Neural progenitor cell (in vitro differentiated cells): ENCODE results near the gene IL1RAP. TPM values are rescaled to one million over a fixed set of nuclear protein-coding genes. Genes with fewer than 3 reads are reported as not detected.
A peak's percentile ranks its signal among the peaks of the same experiment; 100 is the strongest.

Experiments
- DNase-seq: peaks from one replicate; pipeline ENCODE4 v3.0.0-alpha.2; 2016; ENCODE audit warnings: low spot score
- H2AFZ ChIP-seq: fragments of 200-600 bp; sonication (generic); replicated peaks from 2 replicates; pipeline ENCODE4 v1.6.1; 2016; ENCODE audit warnings: antibody characterized with exemption
- H3F3A ChIP-seq: fragments of 200-600 bp; sonication (generic); 2 replicates; pipeline ENCODE4 v1.6.1; 2016; ENCODE audit warnings: antibody characterized with exemption, low read depth
- H3K27ac ChIP-seq: fragments of 200-600 bp; sonication (generic); 2 replicates; pipeline ENCODE4 v1.5.1; 2016; ENCODE audit warnings: mild to moderate bottlenecking
- H3K27me3 ChIP-seq: fragments of 200-600 bp; sonication (generic); 2 replicates; pipeline ENCODE4 v1.6.1; 2016; ENCODE audit warnings: mild to moderate bottlenecking, moderate library complexity
- H3K36me3 ChIP-seq: fragments of 200-600 bp; sonication (generic); 2 replicates; pipeline ENCODE4 v1.5.1; 2016
- H3K4me1 ChIP-seq: fragments of 200-600 bp; sonication (generic); 2 replicates; pipeline ENCODE4 v1.6.1; 2016; ENCODE audit warnings: mixed run types
- H3K4me2 ChIP-seq: fragments of 200-600 bp; sonication (generic); 2 replicates; pipeline ENCODE4 v1.6.1; 2016
- H3K4me3 ChIP-seq: fragments of 200-600 bp; sonication (generic); 2 replicates; pipeline ENCODE4 v1.5.1; 2016
- H3K79me2 ChIP-seq: fragments of 200-600 bp; sonication (generic); 2 replicates; pipeline ENCODE4 v1.6.1; 2016; ENCODE audit warnings: low read depth
- H3K9ac ChIP-seq: fragments of 200-600 bp; sonication (generic); 2 replicates; pipeline ENCODE4 v1.6.1; 2016
- H3K9me3 ChIP-seq: fragments of 200-600 bp; sonication (generic); 2 replicates; pipeline ENCODE4 v1.5.1; 2016; ENCODE audit warnings: low read depth
- H4K20me1 ChIP-seq: fragments of 200-600 bp; sonication (generic); 2 replicates; pipeline ENCODE4 v1.6.1; 2016; ENCODE audit warnings: low read depth
- H3K27ac Mint-ChIP-seq: 3 replicates; pipeline ENCODE4 v1.8.0; 2021; ENCODE audit warnings: mixed read lengths
- H3K27me3 Mint-ChIP-seq: 2 replicates; pipeline ENCODE4 v1.8.0; 2022; ENCODE audit warnings: low read depth, mild to moderate bottlenecking, inconsistent platforms, moderate library complexity, mixed read lengths; ENCODE audit not compliant: insufficient read depth
- H3K36me3 Mint-ChIP-seq: 3 replicates; pipeline ENCODE4 v1.8.0; 2021; ENCODE audit warnings: mixed read lengths
- H3K4me1 Mint-ChIP-seq: 3 replicates; pipeline ENCODE4 v1.8.0; 2021; ENCODE audit warnings: mixed read lengths
- H3K4me3 Mint-ChIP-seq: 3 replicates; pipeline ENCODE4 v1.8.0; 2021; ENCODE audit warnings: mild to moderate bottlenecking, moderate library complexity, mixed read lengths
- H3K9me3 Mint-ChIP-seq: 3 replicates; pipeline ENCODE4 v1.8.0; 2020; ENCODE audit warnings: mixed read lengths
- EZH2 ChIP-seq: fragments of 200-600 bp; sonication (generic); IDR thresholded peaks from 2 replicates; pipeline ENCODE4 v1.6.1; 2017; ENCODE audit warnings: antibody characterized with exemption, mild to moderate bottlenecking, moderate library complexity
- EZH2phosphoT487 ChIP-seq: fragments of 200-600 bp; sonication (generic); IDR thresholded peaks from 2 replicates; pipeline ENCODE4 v1.6.1; 2017; ENCODE audit warnings: antibody characterized with exemption
- total RNA-seq: library from RNA; depleted of rRNA; stranded (reverse); fragments of >200 nt; gene quantifications from 2 replicates; pipeline ENCODE4 v1.2.3, GENCODE V29; 2015; ENCODE audit warnings: low replicate concordance
- TF ChIP-seq, protein P1 (sequence below): fragments of 200-600 bp; sonication (generic); IDR thresholded peaks from 2 replicates; pipeline ENCODE4 v1.5.1; 2017; ENCODE audit warnings: antibody characterized with exemption, mild to moderate bottlenecking

Gene IL1RAP
- total RNA-seq, 1 donor from 2014 or later, result 11.3 TPM

DNA sequence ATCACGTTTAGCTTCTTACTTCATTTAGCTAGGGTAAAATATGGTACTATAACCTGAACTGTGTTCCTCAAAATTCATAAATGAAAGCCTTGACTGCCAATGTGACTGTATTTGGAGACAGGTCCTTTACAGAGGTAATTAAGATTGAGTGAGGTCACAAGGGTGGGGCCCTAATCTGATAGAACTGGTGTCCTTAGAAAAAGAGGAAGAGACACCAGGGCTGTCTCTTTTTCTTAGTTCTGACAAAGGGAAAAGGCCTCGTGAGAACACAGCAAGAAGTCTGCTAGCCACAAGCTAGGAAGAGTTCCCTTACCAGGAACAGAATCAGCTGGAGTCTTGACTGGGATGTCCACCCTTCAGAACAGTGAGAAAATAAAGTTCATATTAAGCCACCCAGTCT, 185.9 kb downstream of the IL1RAP start:
- no peaks in the 10 kb centered on the region for H4K20me1 ChIP-seq
- H3K9me3 Mint-ChIP-seq, result no peaks in the 10 kb centered on the region

DNA sequence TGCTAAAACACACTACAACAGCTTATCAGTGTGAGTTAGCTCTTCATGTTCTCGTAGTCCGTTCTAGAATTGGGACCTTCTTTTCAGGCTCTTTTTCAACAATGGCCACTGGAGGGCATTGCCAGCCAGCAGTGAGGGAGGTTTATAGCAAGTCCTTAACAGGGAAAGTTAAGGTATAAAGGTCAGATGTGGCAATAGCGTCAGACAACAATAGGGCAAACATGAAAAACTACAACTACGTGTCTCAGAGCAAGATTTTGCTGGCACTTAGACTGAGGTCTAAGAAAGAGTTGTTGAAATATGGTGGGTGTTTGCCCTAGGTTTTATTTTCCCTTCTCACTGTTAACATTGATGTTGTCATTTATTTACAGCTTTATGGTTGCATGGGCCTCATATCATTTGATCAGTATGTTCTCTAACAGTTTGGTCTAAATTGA, 187.2 kb downstream of the IL1RAP start:
- H3K4me3 Mint-ChIP-seq, result no peak overlapping the region
- H3K79me2 ChIP-seq, result no peaks in the 10 kb centered on the region
- DNase-seq, result peak; percentile 52
- H4K20me1 ChIP-seq, result no peaks in the 10 kb centered on the region
- TF ChIP-seq, protein P1, sequence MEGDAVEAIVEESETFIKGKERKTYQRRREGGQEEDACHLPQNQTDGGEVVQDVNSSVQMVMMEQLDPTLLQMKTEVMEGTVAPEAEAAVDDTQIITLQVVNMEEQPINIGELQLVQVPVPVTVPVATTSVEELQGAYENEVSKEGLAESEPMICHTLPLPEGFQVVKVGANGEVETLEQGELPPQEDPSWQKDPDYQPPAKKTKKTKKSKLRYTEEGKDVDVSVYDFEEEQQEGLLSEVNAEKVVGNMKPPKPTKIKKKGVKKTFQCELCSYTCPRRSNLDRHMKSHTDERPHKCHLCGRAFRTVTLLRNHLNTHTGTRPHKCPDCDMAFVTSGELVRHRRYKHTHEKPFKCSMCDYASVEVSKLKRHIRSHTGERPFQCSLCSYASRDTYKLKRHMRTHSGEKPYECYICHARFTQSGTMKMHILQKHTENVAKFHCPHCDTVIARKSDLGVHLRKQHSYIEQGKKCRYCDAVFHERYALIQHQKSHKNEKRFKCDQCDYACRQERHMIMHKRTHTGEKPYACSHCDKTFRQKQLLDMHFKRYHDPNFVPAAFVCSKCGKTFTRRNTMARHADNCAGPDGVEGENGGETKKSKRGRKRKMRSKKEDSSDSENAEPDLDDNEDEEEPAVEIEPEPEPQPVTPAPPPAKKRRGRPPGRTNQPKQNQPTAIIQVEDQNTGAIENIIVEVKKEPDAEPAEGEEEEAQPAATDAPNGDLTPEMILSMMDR, result peak; percentile 68
- no peak for TF ChIP-seq EZH2
- H3K9ac ChIP-seq, result no peak overlapping the region
- H3K4me3 ChIP-seq, result no peak overlapping the region
- H3K27me3 ChIP-seq, result no peaks in the 10 kb centered on the region
- H3K9me3 Mint-ChIP-seq, result no peaks in the 10 kb centered on the region
- H3K36me3 Mint-ChIP-seq, result peaks cover 2% of the 10 kb centered on the region
- no peaks in the 10 kb centered on the region for H3F3A ChIP-seq
- no peaks in the 10 kb centered on the region for H3K27me3 Mint-ChIP-seq
- peaks cover 18% of the 10 kb centered on the region for H3K4me1 Mint-ChIP-seq
- H3K27ac ChIP-seq, result no peak overlapping the region
- no peak overlapping the region for H3K4me2 ChIP-seq
- no peaks in the 10 kb centered on the region for H3K9me3 ChIP-seq
- no peak overlapping the region for H3K27ac Mint-ChIP-seq
- no peaks in the 10 kb centered on the region for H3K36me3 ChIP-seq
- peaks cover 7% of the 10 kb centered on the region for H3K4me1 ChIP-seq
- H2AFZ ChIP-seq, result no peak overlapping the region

More for the DNA sequence above, 185.9 kb downstream of the IL1RAP start:
- no peaks in the 10 kb centered on the region for H3K79me2 ChIP-seq
- H3F3A ChIP-seq, result no peaks in the 10 kb centered on the region
- H3K27ac ChIP-seq, result no peak overlapping the region
- no peak for DNase-seq
- H3K9me3 ChIP-seq, result no peaks in the 10 kb centered on the region
- H3K27me3 Mint-ChIP-seq, result no peaks in the 10 kb centered on the region
- no peak overlapping the region for H3K4me3 ChIP-seq
- peaks cover 2% of the 10 kb centered on the region for H3K36me3 Mint-ChIP-seq
- H3K36me3 ChIP-seq, result no peaks in the 10 kb centered on the region
- no peak overlapping the region for H3K4me2 ChIP-seq
- H3K27me3 ChIP-seq, result no peaks in the 10 kb centered on the region
- no peak overlapping the region for H3K9ac ChIP-seq
- H3K4me3 Mint-ChIP-seq, result no peak overlapping the region
- H3K4me1 ChIP-seq, result peaks cover 7% of the 10 kb centered on the region
- H2AFZ ChIP-seq, result no peak overlapping the region
- H3K4me1 Mint-ChIP-seq, result peaks cover 18% of the 10 kb centered on the region
- TF ChIP-seq EZH2phosphoT487, result no peak
- no peak for TF ChIP-seq EZH2
- TF ChIP-seq, protein P1, result no peak
- no peak overlapping the region for H3K27ac Mint-ChIP-seq

DNA sequence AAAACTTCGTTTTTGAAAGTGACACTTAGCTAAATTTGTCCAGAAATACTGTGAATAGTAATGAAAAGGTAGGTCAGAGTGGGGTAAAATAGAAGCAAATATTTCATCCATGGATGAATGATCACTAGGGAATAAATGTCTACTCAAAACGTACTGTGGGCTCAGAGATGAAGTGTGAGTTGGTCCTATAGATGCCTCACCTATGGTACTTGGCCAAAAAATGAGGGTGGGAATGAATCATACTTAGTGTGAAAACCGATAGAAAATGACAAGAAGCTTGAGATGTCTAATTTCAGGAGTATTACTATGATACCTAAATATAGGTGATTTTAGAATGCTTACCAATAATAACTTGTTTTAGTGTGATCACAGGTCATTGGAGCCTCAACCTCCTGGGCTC, 192.7 kb downstream of the IL1RAP start:
- no peak overlapping the region for H2AFZ ChIP-seq
- no peaks in the 10 kb centered on the region for H4K20me1 ChIP-seq
- no peak overlapping the region for H3K4me3 Mint-ChIP-seq
- H3K36me3 ChIP-seq, result no peaks in the 10 kb centered on the region
- H3K4me3 ChIP-seq, result no peak overlapping the region
- no peaks in the 10 kb centered on the region for H3K9me3 Mint-ChIP-seq
- H3K27me3 Mint-ChIP-seq, result no peaks in the 10 kb centered on the region
- H3F3A ChIP-seq, result no peaks in the 10 kb centered on the region
- H3K9me3 ChIP-seq, result no peaks in the 10 kb centered on the region
- DNase-seq, result no peak
- H3K4me1 Mint-ChIP-seq, result peaks cover 12% of the 10 kb centered on the region
- H3K79me2 ChIP-seq, result no peaks in the 10 kb centered on the region
- TF ChIP-seq, protein P1, result no peak
- TF ChIP-seq EZH2, result no peak
- no peak for TF ChIP-seq EZH2phosphoT487
- H3K4me1 ChIP-seq, result peaks cover 7% of the 10 kb centered on the region
- no peak overlapping the region for H3K9ac ChIP-seq
- H3K4me2 ChIP-seq, result no peak overlapping the region
- no peak overlapping the region for H3K27ac ChIP-seq
- no peak overlapping the region for H3K27ac Mint-ChIP-seq
- no peaks in the 10 kb centered on the region for H3K27me3 ChIP-seq
- H3K36me3 Mint-ChIP-seq, result peaks cover 2% of the 10 kb centered on the region

Other genes starting within 250 kb of the IL1RAP start
- 0.24 and 0.34 TPM in 2 replicates for gene CLDN1, start 191.6 kb upstream of the IL1RAP start, total RNA-seq
- not detected in 2 replicates for gene CLDN16, start 125.9 kb upstream of the IL1RAP start, total RNA-seq
- gene TMEM207, start 64.2 kb upstream of the IL1RAP start, total RNA-seq, result not detected in 2 replicates